ENCODE data around the gene CENPVL1.
"Not testable (repeated sequence)": the region's sequence is repeated elsewhere in the genome, so short reads cannot be mapped to it uniquely, and the experiment has no call there.

Gene CENPVL1

DNA sequence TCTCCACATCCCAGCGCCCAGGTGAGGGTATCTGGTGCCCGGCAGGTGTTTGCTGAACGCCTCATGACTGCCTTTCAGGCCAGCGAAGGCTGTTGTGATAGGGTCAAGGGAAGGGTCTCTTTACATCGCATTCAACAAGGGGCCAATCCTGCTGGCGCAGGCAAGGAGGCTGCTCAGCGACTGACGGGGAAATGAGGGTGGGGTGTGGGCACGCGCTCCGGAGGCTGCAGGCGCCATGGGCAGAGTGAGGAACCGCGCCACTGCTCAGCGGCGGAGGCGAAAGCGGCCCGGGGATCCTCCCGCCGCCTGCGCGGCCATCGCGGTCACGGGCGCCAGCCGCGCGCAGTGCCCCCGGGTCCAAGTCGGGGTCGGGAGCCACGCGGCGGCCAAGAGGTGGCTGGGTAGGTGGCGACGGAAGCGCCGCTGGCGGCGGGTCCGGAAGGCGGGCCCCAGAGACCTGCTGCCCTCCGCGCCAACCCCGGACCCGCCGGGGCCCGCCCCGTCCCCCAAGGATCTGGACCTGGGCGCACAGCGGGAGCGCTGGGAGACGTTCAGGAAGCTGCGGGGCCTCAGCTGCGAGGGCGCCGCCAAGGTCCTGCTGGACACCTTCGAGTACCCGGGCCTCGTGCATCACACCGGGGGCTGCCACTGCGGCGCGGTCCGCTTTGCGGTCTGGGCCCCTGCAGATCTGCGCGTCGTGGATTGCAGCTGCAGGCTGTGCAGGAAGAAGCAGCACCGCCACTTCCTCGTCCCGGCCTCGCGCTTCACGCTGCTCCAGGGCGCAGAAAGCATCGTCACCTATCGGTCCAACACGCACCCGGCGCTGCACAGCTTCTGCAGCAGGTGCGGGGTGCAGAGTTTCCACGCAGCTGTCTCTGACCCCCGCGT lies at the start of gene CENPVL1:
TSS of gene CENPVL1 (plus strand) at position 236 of the 888 bp plus-strand sequence. CDS start at position 236, 0 bp downstream.
- not testable (repeated sequence) for DNase-seq

DNA sequence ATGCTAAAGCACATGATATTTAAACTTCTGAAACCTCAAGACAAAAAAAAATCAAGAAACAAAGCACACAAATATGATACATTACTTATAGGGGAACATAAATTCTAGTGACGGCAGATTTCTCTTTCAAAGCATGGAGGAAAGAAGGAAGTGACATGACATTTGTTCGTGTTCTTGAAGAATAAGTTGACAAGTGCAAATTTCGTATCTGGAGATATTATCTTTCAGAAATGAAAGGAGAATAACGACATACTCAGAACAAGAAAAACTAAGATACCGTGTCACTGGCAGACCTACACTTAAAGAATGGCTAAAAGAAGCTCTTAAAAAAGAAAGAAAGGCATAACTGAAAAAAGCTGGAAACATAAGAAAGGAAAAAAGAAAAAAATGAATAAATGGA lies 44.3 kb upstream of the CENPVL1 start:
- peak in 1 of 2 donors; percentile 9 for DNase-seq

DNA sequence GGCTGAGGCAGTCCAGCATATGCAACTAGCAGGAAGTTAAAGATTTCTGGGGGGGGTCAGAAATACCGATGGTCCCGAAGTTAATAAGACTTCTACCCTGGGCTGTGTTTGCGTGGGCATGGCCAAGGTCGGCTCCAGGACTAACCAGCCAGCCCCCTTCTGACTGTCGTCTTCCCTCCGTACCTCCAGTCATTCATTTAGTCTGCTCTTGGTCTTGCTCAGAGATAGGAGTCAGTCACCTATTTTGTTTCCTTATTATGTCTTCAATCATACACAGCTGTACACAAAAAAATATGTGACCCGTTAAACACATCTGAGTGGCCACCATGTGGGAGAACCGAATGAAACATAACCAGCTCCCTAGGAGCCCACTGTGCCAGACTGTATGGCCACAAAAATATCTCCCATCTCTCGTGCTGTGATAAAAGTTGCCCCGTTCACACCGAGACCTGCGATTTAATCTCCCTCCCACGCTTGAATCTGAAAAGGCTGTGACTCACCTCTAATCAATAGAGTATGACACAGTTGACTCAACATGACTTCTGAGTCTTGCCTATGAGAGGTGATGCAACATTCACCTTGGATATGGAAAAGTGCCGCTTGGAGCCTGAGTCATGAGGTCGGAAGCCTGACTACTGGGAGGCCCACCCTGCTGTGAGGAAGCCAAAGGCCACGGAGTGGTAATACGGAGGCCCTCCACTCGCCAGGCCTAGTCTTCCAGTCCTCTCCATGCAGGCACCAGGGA lies 30.5 kb upstream of the CENPVL1 start:
- DNase-seq, result not testable (repeated sequence)

- not testable (repeated sequence) for DNase-seq
These were observed 28.2 kb upstream of the CENPVL1 start for GRCh38 chrX:51681808-51682719.

DNA sequence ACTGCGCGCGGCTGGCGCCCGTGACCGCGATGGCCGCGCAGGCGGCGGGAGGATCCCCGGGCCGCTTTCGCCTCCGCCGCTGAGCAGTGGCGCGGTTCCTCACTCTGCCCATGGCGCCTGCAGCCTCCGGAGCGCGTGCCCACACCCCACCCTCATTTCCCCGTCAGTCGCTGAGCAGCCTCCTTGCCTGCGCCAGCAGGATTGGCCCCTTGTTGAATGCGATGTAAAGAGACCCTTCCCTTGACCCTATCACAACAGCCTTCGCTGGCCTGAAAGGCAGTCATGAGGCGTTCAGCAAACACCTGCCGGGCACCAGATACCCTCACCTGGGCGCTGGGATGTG lies 27.6 kb upstream of the CENPVL1 start, which contains the start of gene CENPVL2:
TSS of gene CENPVL2 (minus strand) at position 112 of the 343 bp plus-strand sequence. CDS start at position 112, 0 bp downstream.
- DNase-seq, result not testable (repeated sequence)

GRCh38 chrX:51694254-51694653 lies 16.1 kb upstream of the CENPVL1 start:
- no peak for DNase-seq

- DNase-seq, result no peak
These were observed 12.9 kb upstream of the CENPVL1 start for GRCh38 chrX:51697397-51697796.

DNA sequence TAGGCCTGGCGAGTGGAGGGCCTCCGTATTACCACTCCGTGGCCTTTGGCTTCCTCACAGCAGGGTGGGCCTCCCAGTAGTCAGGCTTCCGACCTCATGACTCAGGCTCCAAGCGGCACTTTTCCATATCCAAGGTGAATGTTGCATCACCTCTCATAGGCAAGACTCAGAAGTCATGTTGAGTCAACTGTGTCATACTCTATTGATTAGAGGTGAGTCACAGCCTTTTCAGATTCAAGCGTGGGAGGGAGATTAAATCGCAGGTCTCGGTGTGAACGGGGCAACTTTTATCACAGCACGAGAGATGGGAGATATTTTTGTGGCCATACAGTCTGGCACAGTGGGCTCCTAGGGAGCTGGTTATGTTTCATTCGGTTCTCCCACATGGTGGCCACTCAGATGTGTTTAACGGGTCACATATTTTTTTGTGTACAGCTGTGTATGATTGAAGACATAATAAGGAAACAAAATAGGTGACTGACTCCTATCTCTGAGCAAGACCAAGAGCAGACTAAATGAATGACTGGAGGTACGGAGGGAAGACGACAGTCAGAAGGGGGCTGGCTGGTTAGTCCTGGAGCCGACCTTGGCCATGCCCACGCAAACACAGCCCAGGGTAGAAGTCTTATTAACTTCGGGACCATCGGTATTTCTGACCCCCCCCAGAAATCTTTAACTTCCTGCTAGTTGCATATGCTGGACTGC lies 2.8 kb downstream of the CENPVL1 start:
- DNase-seq, result not testable (repeated sequence)

- DNase-seq, result no peak
These were observed 17.9 kb downstream of the CENPVL1 start for GRCh38 chrX:51728202-51728601.

DNA sequence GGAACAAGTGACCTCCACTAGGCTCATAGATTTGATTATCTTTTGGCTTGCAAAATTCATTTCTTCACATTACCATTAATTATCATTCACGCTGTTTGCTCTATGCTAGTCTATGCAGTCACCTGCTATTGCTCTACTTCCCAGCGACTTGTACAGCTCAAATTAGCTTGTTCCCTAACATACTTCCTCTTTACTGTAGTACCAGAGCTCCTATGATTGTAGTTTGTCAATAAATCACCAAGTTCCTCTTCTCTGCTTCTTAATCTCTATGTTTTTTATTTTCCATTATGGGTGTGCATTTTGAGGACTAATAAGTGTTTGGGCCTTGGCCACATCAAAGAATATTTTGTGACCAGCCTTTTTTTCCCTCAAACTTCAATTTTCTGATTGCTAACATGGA lies 26.8 kb downstream of the CENPVL1 start:
- peak in 1 of 2 donors; percentile 36 for DNase-seq

DNA sequence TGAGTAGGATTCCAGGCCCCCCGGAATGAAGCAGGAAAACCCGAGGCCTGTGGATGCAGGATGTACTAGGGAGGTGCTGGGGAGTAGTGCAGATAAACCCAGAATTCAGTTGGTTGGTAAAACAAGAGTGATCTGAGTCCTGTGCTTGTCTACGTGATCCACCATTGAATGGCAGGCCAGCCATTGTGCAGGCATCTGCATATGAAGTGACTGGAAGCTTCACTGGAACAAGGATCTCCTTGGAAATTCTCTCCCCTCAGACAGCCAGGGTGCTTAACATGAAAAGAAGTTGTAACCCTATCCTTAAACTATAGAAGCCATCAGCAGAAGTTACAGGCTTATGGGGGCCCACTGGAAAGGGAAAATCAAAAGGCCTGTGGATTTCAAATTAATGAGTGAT lies 32.3 kb downstream of the CENPVL1 start:
- DNase-seq, result no peak

DNA sequence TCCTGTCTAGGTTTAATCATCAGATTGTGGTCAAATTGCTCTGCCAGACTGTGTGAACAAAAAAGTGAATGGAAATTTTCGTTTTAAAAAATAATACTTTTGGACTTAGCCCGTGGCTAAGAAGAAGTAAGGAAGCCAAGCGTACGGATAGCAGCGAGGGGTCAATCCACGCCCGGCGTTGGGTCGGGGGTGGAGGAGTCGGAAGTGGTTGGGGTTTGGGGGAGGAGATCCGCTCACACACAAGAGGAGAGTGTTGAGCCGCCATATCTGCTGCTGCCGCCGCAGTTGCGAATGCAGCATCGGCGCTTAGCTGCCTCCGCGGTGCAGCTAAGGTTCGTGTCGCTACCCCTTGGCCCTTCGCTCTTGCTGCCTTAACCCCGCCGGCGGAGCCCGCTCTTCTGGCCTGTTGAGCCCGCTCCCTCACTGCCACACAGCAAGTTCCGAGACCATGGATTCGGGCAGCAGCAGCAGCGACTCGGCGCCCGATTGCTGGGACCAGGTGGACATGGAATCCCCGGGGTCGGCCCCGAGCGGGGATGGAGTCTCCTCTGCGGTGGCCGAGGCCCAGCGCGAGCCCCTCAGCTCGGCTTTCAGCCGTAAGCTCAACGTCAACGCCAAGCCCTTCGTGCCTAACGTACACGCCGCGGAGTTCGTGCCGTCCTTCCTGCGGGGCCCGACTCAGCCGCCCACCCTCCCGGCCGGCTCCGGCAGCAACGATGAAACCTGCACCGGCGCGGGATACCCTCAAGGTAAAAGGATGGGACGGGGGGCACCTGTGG lies 33.1 kb downstream of the CENPVL1 start, which contains the start of gene GSPT2:
TSS of gene GSPT2 (plus strand) at position 264 of the 779 bp plus-strand sequence. CDS start at position 449, 185 bp downstream.
- DNase-seq, result peak; percentile 17 to 59

DNA sequence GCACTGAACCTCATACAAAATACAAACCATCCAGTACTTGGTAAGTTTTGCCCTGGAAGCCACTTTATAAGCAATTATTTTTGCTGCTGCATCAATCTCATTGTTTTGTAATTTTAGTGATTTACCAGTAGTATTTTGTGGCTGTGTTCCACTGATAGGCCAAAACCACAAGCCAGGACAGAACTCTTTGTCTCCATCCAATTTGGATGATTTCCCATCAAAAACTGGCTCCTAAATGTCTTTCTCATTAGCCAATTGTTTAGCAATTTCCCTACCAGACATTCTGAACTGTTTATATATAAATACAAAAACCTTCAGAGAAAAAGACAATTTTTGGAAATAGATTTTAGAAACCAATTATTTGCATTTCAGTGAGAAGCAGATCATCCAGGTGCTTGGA lies 37.4 kb downstream of the CENPVL1 start:
- DNase-seq, result no peak

- DNase-seq, result no peak
These were observed 48.9 kb downstream of the CENPVL1 start for GRCh38 chrX:51759055-51759839.

GRCh38 chrX:51760657-51761056 lies 50.3 kb downstream of the CENPVL1 start:
- DNase-seq, result no peak
